ENCODE data around the gene LYPD3.

DNA sequence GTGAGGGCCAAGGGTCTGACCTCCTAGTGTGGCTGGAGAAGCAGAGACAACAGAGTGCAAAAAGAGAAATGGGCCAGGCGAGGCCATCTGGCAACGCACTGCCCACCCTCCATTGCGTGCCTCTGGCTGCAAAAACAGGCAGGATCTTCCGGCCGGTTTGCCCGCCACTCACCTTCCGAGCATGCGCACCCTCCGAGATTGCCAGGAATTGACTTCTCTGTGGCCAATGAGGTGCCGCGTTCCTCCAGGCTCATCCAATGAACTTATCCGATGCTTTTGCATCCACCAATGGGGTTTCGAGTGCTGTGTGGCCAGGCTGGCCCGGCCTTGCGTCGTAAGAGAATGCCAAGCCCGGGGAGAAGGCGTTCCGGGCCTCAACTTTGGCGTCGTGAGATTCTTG, 50.9 kb downstream of the LYPD3 start, which contains the start of gene TEX101:
- no peak for TF ChIP-seq ZNF384 (IDR thresholded peaks at IDR 0.05)
- no peak for TF ChIP-seq SUZ12 (IDR thresholded peaks at IDR 0.05)
- TF ChIP-seq BHLHE40 (IDR thresholded peaks at IDR 0.05; ENCODE audit: borderline replicate concordance), result no peak
- TF ChIP-seq ELF4 (IDR thresholded peaks at IDR 0.05), result no peak
- TF ChIP-seq FOXM1 (IDR thresholded peaks at IDR 0.05; ENCODE audit: borderline replicate concordance), result no peak
- TF ChIP-seq SP1 (IDR thresholded peaks at IDR 0.05), result no peak
- no peak for TF ChIP-seq CTBP1 (IDR thresholded peaks at IDR 0.05; ENCODE audit: borderline replicate concordance)
- TF ChIP-seq NFRKB (IDR thresholded peaks at IDR 0.05), result no peak
- no peak for TF ChIP-seq FOXK2 (IDR thresholded peaks at IDR 0.05)
- TF ChIP-seq LEF1 (IDR thresholded peaks at IDR 0.05; ENCODE audit: borderline replicate concordance), result no peak
- TF ChIP-seq HDGF (IDR thresholded peaks at IDR 0.05; ENCODE audit: borderline replicate concordance), result no peak
- TF ChIP-seq, protein P1, sequence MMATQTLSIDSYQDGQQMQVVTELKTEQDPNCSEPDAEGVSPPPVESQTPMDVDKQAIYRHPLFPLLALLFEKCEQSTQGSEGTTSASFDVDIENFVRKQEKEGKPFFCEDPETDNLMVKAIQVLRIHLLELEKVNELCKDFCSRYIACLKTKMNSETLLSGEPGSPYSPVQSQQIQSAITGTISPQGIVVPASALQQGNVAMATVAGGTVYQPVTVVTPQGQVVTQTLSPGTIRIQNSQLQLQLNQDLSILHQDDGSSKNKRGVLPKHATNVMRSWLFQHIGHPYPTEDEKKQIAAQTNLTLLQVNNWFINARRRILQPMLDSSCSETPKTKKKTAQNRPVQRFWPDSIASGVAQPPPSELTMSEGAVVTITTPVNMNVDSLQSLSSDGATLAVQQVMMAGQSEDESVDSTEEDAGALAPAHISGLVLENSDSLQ (IDR thresholded peaks at IDR 0.05), result no peak
- no peak for TF ChIP-seq ARNT (IDR thresholded peaks at IDR 0.05)

Measured in HEK293T (cell line).